Stimulated activated CD8-positive, alpha-beta memory T cell treated with anti-CD3 and anti-CD28 coated beads, Interleukin-12 subunit alpha, Interleukin-12 subunit beta, amount 100 ng/mL, for 24 hours (primary cell): ENCODE results near the gene U2AF1L4.

Experiments used
- DNase-seq: peaks from one replicate; pipeline ENCODE4 v3.0.0-alpha.2; 2020; ENCODE audit errors: extremely low read depth

U2AF1L4 gene

DNA sequence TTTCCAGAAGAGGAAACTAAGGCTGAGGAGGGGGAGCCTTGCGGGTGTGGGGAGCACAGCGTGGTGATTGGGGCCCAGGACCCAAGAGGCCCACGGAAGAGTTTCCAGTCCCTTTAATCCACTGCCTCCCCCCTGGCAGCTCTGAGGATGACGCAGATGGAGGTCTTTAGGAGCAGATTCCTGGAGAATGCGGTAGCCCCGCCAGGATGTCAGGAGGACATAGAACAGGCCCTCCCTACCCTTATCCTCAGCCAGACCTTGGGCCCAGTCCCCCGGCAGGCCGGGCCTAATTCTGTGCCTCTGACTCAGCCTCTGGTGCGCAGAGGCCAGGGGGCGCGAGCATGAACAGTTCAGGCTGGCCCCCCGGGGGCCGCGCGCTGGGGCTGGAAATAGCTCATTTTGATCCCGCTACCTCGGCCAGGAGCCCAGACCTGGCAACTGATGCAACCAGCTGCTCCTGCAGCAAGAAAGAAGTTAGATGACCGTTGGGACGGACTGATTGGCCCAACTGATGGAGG, 12.1 kb upstream of the U2AF1L4 start:
- no peak for DNase-seq

DNA sequence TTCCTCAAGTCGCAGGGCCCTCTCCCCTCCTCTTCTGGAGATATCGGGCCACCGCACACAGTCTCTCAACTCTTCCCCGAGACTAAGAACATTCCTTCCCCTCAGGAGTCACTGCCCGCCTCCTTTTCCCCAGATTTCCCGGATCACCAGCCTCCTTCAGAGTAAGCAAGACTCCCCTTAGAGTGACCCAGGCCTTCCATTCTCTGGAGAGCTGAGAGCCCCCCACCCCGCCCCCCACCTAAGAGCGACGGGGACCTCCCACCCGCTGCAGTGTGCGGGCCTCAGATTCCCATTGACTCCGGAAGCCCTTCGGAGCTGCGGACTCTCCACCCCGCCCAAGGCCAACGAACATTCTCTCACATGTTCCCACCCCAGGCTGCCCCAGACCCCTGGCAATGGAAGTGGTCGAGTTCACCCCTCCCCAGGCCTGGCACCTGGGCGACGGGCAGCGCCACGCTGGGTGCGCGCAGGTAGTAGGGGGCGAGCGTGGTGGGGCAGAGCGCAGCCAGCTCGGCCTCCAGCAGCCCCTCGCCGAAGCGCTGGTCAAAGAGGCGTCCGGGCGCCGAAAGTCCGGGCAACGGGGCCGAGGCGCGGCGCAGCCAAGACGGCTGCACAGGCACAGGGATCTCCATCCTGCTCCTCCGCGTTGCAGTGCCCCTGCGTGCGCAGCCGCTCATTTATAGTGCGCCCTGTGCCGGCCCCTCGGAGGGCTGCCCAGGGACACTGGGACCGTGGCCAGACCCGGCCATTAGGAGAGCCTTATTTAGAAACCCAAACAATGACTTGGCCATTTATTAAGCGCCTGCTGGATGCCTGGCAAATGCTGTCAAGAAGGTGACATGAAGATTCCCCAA, 11.4 kb upstream of the U2AF1L4 start, which contains the start of gene HSPB6:
Gene HSPB6, minus strand, starts transcription at position 653 of the 854 bp plus-strand sequence. Its CDS starts 21 bp downstream, at position 632.
- no peak for DNase-seq

DNA sequence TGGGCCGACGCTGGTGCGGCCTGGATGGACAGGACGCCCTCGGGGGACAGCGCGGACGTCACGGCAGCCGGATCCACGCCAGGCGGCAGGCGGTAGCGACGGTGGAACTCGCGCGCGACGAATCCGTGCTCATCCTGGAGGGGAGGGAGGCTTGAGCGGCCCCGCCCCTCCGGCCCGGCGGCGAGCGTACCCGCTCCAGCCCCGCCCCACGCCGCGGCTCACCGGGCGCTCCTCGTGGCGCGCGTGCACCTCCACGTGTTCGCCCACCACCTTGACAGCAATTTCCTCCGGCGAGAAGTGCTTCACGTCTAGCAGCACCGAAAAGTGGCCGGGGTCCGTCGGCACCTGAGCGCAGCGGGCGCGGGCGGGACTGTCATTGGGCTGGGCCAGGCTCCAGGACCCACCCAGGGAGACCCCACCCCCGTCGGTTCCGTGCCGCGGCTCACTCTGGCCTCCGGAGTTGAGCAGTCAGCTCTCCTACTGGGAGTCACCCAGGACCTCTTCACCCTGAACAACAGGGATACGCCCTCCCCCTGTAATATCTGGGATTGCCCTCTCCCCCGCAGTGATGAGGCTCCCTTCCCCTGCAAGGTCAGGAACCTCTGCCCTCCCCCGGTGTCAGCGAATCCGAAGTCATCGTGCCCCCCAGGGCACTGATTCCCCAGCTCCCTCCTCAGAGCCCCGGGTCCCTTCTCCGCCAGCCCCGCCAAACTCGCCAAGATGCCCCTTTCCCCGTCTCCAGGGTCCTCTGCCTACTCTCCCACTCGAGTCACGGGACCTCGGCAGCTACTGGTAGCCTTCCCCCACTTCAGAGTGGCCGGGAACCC, 10.5 kb upstream of the U2AF1L4 start:
- no peak for DNase-seq

DNA sequence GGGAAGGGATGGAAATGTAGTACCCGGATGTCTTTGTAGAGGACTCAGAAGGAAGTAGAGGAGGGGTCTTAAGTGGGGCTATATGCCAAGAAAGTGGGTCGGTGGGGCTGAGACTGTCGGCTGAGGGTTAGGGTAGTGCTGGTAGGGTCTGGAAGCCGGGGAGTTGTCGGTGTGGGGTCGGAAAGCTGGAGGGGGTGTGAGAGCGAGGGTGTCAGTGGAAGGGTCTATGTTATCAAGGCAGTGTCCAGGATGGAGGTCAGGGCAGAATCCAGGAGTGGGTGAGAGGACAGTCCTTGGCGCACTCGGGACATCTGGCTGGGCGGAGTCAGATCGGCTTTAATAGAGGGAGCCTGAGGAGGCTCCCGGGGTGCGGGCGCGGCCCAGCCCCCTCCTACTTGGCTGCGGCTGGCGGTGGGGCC, 9.9 kb upstream of the U2AF1L4 start:
- no peak for DNase-seq

DNA sequence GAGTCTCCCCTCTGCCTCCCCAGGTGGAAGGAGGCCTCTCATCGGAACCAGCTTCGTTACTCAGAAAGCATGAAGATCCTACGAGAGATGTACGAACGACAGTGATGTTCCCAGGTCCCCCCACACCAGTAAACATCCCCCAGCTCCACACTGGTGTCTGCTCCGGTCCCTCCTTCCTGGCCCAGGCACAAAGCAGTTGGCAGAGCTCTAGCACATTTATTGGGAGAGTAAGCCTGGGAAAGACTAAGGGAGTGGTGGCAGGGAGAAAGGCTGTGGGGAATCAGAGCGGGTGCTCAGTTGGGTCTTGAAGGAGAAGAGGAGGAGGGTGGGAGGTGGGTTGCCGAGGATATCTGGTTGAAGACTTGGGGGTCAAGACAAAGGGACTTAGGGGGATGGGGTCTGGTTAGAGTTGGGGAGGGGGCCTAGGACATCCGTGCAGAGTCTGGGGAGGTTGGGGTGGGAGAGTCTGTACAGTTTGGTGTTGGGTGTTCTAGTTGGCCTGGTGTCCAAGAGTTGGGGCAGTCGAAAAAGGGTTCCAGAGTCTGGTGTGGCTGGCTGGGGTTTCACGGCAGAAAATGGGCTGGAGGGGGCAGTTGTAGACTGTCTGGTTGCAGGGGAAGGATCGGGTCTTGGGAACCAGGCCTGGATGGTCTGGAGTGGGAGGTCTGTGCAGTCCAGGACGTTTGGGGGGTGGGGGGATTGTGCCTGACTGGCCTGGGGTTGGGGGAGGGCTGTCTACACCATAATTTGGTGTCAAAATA, 9.3 kb upstream of the U2AF1L4 start:
- no peak for DNase-seq

DNA sequence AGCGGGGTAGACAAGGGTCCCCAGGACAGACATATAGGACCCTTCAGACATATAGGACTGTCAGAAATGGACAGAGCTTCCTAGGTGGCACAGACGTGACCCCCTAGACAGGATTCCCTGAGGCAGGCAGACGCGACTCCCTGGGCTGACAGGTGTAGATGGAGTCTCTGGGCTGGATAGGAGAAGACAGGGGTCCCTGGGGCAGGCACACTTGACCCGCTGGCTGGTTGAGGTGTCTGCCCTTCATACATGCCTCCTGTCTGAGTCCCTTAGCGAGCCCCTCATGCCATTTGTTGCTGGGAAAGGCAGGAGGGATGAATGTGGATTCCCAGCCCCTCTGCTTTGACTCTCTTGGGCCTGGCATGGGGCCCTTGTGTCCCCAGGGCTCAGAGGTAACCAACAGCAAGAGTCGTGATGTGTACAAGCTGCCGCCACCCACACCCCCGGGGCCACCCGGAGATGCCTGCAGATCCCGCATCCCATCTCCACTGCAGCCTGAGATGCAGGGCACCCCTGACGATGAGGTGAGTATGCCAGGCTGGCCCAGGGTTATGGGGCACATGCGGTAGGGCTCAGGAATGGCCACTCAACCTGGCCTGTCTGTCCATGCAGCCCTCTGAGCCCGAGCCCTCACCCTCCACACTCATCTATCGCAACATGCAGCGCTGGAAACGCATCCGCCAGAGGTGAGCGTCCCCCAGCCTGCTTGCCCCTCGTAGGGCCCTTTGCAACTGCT, 8.6 kb upstream of the U2AF1L4 start:
- DNase-seq: no peak

DNA sequence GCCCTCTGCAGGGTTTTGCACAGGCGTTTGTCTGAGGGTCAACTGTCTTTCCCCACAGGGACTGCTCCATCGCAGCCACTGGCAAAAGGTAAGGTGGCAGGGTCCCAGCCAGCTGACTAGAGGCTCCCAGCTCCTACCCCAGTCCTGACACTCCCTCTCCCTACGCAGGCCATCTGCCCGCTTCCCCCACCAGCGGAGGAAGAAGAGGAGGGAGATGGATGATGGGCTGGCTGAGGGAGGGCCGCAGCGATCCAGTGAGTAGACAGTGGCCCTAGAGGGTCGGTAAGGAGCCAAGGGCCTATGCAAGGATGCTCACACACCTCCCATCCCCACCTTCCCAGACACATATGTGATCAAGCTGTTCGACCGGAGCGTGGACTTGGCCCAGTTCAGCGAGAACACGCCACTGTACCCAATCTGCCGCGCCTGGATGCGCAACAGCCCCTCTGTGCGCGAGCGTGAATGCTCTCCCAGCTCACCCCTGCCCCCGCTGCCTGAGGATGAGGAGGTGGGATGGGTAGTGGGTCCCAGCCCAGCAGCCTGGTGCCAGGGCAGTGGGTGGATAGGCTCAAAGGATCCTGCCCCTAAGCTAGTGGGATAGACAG, 7.6 kb upstream of the U2AF1L4 start:
- DNase-seq: no peak

DNA sequence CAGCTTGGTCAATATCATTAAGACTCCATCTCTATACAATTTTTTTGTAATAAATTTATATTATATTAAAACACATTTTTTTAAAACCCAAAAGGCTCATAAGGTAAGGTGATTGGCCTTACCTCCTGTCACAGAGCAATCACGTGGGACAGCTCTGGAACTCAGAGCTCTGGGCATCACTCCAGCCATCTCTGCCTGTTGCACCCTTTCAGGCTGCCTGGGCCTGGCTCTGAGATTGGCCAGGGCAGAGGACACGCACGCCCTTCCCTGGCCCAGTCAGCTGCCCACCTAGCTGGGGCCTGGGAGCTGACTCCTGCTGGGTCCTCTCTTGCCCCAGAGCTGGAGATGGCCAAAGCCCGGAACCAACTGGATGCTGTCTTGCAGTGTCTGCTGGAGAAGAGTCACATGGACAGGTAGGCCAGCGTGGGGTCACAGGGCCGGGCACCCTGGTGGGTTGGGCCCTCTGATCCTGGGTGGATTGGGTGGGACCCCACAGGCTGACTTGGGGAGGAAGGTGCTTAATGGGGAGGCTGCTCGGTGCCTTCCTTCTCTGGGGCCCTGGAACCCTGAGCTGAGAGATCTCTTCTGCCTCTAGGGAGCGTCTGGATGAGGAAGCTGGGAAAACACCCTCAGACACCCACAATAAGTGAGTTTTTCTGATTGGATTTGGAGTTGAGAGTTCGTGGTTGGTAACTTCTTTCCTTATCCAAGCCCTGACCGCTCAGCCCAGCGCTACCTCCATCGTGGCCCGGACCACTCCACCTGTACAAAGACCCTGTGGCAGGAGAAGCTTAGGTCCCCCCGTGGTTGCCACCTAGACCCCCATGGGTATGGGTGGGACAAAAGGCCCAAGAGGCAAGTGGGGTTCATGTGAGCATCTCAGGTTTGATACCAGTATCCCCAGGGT, 6.9 kb upstream of the U2AF1L4 start:
- DNase-seq: no peak

DNA sequence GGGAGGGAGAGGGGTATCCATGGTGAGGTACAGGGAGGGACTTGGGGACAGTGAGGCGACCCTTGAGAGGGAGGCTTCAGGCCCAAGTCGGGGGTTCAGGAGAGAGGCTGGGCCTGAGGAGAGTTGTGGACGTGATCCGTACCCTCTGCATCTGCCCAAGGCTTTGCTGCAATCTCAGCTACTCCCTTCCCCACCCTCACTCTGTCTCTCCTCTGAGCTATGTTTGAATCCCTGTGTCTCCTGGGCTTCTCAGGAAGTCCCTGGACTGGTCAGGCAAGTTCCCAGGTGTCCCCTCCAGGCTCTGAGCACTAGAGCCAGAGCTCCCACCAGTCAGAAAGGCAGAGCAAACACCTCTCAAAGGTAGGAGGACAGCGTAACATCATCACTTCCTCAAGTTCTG, 4.9 kb upstream of the U2AF1L4 start:
- DNase-seq: no peak

DNA sequence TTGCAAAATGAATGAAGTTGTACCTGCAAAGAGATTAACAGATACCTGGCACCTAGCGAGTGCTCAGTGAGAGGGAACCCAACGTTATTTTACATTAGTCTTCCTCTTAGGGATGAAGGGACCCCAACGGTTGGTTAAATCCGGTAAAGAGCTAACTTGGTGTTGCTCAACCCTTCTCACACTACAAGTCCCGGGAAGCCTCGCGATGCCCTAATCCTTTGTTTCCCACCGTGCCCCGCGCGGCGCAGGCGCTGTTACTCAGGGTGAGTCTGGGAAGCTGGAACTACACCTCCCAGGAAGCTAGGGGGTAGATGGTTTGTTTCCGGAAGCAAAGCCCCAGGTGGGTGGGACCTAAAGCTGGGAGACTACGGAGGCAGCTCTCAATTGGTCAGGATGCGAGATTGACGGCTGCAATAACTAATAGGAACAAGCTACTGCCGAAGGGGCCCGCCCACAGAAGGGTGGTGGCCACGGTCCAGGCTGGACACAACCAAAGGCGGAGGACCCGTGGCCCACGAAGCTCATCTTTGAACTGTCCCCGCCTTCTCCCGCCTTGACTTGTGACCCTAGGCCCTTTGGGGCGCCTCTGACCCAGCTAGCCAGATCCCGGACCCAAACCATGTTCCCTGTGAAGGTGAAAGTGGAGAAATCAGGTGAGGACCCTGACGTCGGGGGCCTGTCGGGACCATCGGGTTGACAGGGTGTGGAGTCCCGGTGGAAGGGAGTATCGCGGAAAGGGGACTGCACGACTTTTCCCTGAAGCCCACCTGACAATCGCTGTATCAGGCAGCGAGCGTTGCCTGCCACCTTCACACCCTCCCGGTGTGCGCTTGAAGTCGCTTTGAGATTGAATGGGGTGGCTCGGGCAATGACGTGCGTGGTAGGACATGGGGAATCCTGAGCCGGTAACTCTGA, 3.1 kb upstream of the U2AF1L4 start, which contains the start of gene LIN37:
Gene LIN37, plus strand, starts transcription at position 471 of the 915 bp plus-strand sequence. Its CDS starts 149 bp downstream, at position 620.
- DNase-seq: peak; percentile 96

DNA sequence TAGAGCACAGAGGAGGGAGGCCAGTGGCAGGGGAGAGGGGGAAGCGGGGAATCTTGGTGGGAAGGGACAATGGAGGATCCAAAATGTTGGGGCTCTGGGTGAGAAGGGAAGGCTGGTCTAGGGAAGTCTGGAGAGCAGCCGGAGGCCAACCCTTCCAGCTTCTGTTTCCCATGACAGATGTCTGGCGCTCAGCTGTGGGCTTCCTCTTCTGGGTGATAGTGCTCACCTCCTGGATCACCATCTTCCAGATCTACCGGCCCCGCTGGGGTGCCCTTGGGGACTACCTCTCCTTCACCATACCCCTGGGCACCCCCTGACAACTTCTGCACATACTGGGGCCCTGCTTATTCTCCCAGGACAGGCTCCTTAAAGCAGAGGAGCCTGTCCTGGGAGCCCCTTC, 1.3 kb upstream of the U2AF1L4 start:
- no peak for DNase-seq

DNA sequence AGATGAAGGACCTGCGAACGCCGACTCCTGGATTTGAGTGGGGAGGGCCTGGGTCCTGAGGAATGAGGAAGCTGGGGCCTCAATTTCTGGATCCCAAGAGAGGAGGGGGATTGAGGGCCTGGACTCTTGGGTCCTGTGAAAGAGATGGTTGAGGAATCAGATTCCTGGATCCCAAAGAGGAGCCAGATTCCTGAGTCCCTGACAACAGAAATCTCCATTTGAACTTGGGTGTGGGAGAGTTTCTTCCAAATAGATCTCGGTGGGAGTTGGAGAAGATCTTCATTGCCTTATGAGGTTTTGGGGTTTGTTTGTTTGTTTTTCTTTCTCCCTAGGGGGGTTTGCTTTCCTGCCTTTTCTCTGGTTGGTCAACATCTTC, 857 bp upstream of the U2AF1L4 start:
- DNase-seq: no peak

DNA sequence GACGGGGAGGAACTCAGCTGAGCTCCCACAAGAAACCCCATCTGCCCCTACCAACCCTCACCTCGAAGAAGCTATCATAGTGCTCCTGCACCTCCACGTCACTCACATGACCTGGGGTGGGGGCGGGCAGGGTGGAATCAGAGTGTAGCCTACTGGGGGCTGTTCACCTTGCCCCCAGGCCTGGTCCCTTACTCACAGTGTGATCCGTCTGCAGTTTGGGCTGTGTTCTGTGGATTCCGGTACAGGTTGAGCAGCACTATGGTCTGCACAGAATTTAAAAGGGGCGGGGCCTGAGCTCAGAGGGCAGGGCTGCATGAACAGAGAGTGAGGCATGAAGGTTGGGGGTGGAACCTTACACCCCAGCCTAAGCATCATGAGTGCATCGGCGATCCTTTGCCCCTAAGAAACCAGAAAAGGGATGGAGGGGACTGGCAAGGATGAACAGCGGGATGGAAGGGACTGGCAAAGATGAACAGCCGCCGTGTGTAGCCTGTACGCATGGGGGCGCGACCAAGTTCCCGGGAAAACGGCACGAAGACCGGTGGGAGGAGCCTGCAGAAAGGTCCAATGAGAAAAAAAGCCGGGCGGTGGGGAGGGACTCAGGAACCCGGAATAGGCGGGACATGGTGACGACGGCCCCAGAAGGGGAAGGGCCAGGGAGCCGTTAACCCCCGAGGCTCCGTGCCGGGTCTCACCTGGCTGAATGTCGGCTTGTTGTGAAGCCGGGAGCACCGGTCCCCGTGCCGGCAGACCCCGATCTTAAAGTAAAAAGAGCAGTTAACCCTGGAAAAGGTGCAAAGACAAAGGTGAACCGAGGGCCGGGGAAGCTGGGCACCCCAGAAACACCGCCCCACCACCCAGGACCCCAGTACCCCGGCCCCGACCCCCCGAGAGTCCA, 539 bp downstream of the U2AF1L4 start:
- DNase-seq: peak; percentile 83

DNA sequence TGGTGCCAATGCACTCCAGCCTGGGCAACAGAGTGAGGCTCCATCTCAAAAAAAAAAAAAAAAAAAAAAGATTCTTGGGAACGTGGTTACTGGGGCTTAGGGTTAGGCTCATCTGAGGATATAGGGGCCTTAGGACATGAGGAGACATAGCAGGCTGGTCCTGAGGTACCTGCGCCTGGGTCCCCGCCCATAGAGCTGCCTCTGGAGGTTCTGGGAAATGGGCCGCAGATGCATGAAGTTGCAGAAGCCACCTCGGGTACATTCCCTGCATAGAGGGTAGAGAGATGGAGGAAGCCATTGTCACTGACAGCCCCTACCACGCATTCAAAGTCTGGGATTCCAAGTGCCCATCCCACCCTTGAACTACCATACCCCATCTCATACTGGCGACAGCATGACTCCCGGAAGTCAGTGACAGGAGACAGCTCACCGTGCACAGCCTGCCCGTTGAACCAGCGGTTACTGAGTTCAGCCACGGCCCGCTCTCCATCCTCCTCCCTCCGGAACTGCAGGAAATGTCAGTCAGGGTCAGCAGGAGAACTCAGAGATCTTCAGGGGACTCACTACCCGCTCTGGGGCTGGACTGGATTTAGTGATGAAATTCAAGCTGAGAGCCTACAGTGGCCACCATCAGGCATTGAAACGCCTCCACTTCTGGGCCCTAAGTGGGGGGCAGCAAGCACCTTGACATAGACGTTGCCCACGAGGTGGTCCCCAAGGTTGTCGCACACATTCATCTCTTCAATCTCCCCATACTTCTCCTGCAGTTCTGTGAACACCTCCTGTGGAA, 1.4 kb downstream of the U2AF1L4 start:
- DNase-seq: no peak

DNA sequence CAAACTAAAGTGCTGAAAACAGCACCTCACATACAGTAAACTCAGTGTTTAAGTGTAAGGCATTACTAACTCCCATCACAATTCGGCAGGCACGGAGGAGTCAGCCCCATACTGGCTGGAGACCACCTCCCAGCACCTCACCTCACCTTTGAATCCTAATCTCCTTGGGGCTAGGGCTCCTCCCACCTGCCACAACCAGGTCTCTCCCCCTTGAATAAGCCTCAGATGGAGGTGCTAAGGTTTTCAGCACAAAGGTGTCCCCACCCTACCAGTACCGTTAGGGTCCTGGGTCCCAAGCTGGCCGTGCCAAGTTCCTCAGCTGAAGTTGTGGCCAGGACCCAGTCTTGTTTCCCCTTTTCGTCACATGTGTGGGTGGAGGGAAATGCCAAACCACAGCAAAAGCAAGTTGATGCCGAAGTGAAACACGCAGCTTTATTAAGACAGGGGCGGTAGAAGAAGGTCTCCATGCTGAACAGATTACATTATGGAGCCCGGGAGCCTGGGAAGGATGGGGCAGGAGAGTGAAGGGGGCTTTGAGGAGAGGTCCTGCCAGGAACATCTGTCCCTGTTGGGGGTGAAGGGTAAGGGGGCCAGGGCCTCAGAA, 3.0 kb downstream of the U2AF1L4 start, which contains the start of gene IGFLR1:
Gene IGFLR1, minus strand, starts transcription at position 332 of the 604 bp plus-strand sequence. CDS start 1,272 bp downstream, outside the sequence.
- DNase-seq: peak; percentile 50

DNA sequence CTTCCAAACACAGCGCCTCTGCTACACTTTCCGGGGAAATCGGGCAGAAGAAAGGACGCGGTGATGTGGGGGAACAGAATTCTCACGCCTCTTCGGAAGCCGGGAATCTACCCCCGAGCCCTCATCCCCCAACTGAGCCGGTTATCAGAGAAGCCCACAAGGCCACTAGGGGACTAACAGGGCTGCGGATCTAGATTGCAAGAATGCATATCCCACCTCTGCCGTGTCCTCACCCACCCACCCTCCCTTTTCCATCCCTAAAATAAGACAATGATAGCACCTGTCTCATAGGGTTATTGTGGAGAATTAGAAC, 4.1 kb downstream of the U2AF1L4 start:
- DNase-seq: no peak
